ENCODE results near the gene ASXL2. TPM values are rescaled to one million over a fixed set of nuclear protein-coding genes. Genes with fewer than 3 reads are reported as not detected.
"Not testable (repeated sequence)": the region's sequence is repeated elsewhere in the genome, so short reads cannot be mapped to it uniquely, and the experiment has no call there.

ASXL2 gene
- total and polyA plus RNA-seq, 7 donors, result 1.8 to 15.5 (median 10.7) TPM

DNA sequence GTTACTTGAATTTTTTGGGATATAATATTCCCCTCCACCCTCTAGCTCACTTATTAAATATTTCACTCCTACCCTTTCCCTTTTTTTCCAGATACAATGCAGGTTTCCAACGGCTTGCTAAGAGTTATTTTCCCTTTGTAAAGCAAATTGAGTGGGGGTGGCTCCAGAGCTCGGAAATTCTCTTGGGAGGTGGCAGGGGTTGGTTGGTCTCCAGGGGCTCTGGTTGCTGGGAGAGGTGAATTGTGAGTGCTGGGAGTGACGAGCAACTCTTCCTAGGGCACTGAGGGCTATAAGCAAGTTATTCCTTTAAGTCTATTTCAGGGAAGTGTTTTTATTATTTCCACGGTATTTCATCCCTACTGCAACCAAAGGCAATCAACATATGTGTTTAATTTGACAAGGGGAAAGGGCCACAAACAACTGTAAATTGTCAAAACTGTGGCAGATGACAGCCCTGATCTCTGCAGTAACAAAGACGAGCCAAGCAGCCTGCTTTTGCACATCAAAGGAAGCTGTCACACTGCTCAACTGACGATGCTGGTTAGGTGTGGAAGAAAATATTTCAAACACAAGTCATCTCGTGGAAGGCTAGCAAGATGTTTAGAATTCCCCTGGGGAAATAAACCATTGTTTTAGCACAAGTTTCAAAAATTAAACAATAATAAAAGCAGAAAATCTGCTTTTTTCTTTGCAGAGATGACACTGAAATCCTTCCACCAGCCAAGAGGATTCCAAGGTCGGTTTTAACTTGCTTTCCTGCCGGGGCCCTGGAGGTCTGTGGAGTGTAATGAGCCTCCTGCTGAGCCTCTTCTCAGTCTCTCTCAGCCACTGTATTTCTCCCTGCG lies 34.8 kb upstream of the ASXL2 start:
- Histone ChIP-seq H3K4me1 (no peaks in the 10 kb centered on the region), H3K9me3 (no peaks in the 10 kb centered on the region), H3K27ac (no peak overlapping the region), H3K4me3 (no peak overlapping the region), H3K36me3 (no peaks in the 10 kb centered on the region), H3K27me3 (no peaks in the 10 kb centered on the region)
- WGBS, 2 donors, result 34 to 37% methylated on average over 10 of the region's 10 CpGs
- TF ChIP-seq POLR2AphosphoS5 (IDR thresholded peaks at IDR 0.05), result no peak
- intact Hi-C loops (cut with DNase I), result no loop called here
- no peak for DNase-seq

DNA sequence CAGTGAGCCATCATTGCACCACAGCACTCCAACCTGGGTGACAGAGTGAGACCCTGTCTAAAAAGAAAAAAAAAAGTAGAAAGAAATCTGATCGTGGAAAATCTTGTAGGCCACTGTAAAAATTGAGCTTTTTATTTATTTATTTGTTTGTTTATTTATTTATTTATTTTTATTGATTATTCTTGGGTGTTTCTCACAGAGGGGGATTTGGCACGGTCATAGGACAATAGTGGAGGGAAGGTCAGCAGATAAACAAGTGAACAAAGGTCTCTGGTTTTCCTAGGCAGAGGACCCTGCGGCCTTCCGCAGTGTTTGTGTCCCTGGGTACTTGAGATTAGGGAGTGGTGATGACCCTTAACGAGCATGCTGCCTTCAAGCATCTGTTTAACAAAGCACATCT lies 31.3 kb upstream of the ASXL2 start:
- H3K36me3 ChIP-seq; H3K27me3 ChIP-seq; intact Hi-C loops (cut with DNase I); H3K27ac ChIP-seq; H3K4me1 ChIP-seq; H3K9me3 ChIP-seq; H3K4me3 ChIP-seq; DNase-seq: not testable (repeated sequence)
- 76 to 81% methylated on average over 5 of the region's 5 CpGs for WGBS, 2 donors

DNA sequence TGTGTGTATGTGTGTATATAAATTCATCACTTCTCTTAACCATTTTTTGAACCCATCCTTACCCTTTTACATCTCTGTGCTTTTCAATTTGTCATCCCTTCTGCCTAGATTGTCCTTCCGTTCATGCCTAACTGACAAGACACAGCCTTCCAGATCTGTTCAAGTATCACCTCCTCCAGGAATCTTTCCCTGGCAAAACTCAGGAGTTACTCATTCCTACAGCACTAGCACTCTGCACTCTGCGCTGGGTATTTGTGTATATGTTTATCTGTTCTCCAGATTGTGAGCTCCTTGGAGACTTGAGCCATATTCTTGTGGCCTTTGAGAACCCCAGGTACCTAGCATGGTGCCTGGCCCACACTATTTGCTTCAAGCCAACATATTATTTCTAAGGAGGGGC lies 26.8 kb upstream of the ASXL2 start:
- no peaks in the 10 kb centered on the region for H3K27me3 ChIP-seq
- intact Hi-C loops (cut with DNase I), result no loop called here
- no peak for DNase-seq
- no peak overlapping the region for H3K4me3 ChIP-seq
- no peaks in the 10 kb centered on the region for H3K9me3 ChIP-seq
- H3K4me1 ChIP-seq, result no peaks in the 10 kb centered on the region
- H3K27ac ChIP-seq, result no peak overlapping the region
- 91 to 93% methylated on average over 2 of the region's 2 CpGs for WGBS, 2 donors
- TF ChIP-seq POLR2AphosphoS5 (IDR thresholded peaks at IDR 0.05) (no peak), EP300 (IDR thresholded peaks at IDR 0.05) (no peak), POLR2A (IDR thresholded peaks at IDR 0.05) (no peak)
- TF ChIP-seq, protein P1, sequence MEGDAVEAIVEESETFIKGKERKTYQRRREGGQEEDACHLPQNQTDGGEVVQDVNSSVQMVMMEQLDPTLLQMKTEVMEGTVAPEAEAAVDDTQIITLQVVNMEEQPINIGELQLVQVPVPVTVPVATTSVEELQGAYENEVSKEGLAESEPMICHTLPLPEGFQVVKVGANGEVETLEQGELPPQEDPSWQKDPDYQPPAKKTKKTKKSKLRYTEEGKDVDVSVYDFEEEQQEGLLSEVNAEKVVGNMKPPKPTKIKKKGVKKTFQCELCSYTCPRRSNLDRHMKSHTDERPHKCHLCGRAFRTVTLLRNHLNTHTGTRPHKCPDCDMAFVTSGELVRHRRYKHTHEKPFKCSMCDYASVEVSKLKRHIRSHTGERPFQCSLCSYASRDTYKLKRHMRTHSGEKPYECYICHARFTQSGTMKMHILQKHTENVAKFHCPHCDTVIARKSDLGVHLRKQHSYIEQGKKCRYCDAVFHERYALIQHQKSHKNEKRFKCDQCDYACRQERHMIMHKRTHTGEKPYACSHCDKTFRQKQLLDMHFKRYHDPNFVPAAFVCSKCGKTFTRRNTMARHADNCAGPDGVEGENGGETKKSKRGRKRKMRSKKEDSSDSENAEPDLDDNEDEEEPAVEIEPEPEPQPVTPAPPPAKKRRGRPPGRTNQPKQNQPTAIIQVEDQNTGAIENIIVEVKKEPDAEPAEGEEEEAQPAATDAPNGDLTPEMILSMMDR (IDR thresholded peaks at IDR 0.05), result no peak
- no peaks in the 10 kb centered on the region for H3K36me3 ChIP-seq

DNA sequence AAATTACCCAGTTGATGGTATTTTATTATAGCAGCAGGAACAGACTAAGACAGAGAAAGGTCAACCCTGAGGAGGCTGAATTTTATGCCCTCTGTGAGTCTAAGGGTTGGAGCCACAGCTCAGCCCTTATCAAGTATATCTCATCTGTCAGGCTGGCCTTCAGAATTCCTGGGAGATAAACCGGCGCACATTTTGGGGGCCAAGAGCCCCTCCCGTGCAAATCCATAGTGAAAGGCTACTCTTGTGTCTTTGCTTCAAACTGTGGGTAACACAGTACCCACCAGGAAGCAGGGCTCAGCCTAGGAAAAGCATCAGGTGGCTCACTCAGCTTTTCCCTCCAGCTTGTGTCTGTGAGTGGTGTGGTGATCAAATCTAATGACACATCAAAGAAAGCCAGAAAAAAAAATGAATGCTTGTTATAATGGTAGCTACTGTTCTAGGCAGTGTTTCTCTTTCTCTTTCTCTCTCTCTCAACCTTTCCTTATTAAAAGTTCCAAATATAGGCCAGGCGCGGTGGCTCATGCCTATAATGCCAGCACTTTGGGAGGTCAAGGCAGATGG lies 25.0 kb upstream of the ASXL2 start:
- no peak for DNase-seq
- 92 to 93% methylated on average over 5 of the region's 5 CpGs for WGBS, 2 donors
- Histone ChIP-seq H3K27me3 (no peaks in the 10 kb centered on the region), H3K9me3 (no peaks in the 10 kb centered on the region), H3K4me3 (no peak overlapping the region), H3K4me1 (no peaks in the 10 kb centered on the region), H3K27ac (no peak overlapping the region), H3K36me3 (no peaks in the 10 kb centered on the region)
- intact Hi-C loops (cut with DNase I), result no loop called here
- TF ChIP-seq POLR2A (IDR thresholded peaks at IDR 0.05) (no peak), POLR2AphosphoS5 (IDR thresholded peaks at IDR 0.05) (no peak), EP300 (IDR thresholded peaks at IDR 0.05) (no peak)
- TF ChIP-seq, protein P1 (IDR thresholded peaks at IDR 0.05), result no peak

DNA sequence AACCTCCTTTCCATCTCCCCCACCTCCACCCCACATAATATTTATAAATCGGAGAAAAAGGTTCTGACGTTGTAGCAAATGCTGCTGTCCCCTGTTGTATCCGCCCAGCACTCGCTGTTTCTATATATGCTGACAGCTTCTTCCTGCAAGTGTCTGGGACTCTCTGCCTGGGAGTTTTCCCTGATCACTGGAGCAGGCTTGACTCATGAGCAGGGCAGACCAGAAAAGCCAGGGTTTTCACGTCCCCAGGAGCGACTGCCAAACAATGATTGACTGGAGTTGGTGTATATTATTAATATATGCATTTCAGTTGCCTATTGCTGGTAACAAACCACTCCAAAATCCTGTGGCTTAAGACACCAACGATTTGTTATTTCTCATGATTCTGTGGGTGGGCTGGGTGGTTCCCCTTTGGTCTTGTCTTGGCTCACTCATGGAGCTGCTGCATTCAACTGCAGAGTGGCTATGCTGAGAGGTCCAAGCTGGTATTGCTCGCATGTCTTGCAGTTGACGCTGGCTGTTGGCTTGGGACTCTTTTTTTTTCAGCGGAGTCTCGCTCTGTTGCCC lies 21.2 kb upstream of the ASXL2 start:
- H3K27ac ChIP-seq, result no peak overlapping the region
- 78 to 85% methylated on average over 11 of the region's 11 CpGs for WGBS, 2 donors
- no peak overlapping the region for H3K4me3 ChIP-seq
- no peaks in the 10 kb centered on the region for H3K36me3 ChIP-seq
- no peak for DNase-seq
- TF ChIP-seq POLR2AphosphoS5 (IDR thresholded peaks at IDR 0.05) (no peak), EP300 (IDR thresholded peaks at IDR 0.05) (no peak), POLR2A (IDR thresholded peaks at IDR 0.05) (no peak)
- TF ChIP-seq, protein P1 (IDR thresholded peaks at IDR 0.05), result no peak
- intact Hi-C loops (cut with DNase I), result no loop called here
- no peaks in the 10 kb centered on the region for H3K27me3 ChIP-seq
- no peaks in the 10 kb centered on the region for H3K4me1 ChIP-seq
- H3K9me3 ChIP-seq, result no peaks in the 10 kb centered on the region
